Astrocyte (in vitro differentiated cells and primary cell): ENCODE data around the gene PYROXD2. TPM values are rescaled to one million over a fixed set of nuclear protein-coding genes. Genes with fewer than 3 reads are reported as not detected.

ENCODE experiments used
- DNase-seq: peaks from one replicate; pipeline ENCODE4 v3.0.0-alpha.2; 2010; ENCODE audit warnings: low read depth
- FAIRE-seq: peaks from 2 replicates; lab custom pipeline; 2011; peaks lifted over from hg19 to GRCh38; lab: Jason Lieb, UNC
- H2AFZ ChIP-seq: 2 replicates; pipeline ENCODE4 v1.6.0; 2012; ENCODE audit warnings: low read depth, low read length, inconsistent platforms
- H3K27ac ChIP-seq: 2 replicates; pipeline ENCODE4 v1.5.1; 2011; ENCODE audit warnings: low read depth, low read length, inconsistent platforms
- H3K27me3 ChIP-seq: 2 replicates; pipeline ENCODE4 v1.6.0; 2011; ENCODE audit warnings: low read length, inconsistent platforms; ENCODE audit not compliant: insufficient read depth
- H3K36me3 ChIP-seq: 2 replicates; pipeline ENCODE4 v1.5.1; 2011; ENCODE audit warnings: low read length, inconsistent platforms; ENCODE audit not compliant: insufficient read depth
- H3K4me1 ChIP-seq: 2 replicates; pipeline ENCODE4 v1.5.1; 2011; ENCODE audit warnings: low read length, inconsistent platforms; ENCODE audit not compliant: insufficient read depth
- H3K4me2 ChIP-seq: 2 replicates; pipeline ENCODE4 v1.6.0; 2012; ENCODE audit warnings: low read length, inconsistent platforms
- H3K4me3 ChIP-seq: 2 replicates; pipeline ENCODE4 v1.5.1; 2011; ENCODE audit warnings: low read depth, mild to moderate bottlenecking, low read length, inconsistent platforms; ENCODE audit not compliant: insufficient read depth
- H3K79me2 ChIP-seq: 2 replicates; pipeline ENCODE4 v1.6.0; 2012; ENCODE audit warnings: mild to moderate bottlenecking, low read length, inconsistent platforms; ENCODE audit not compliant: insufficient read depth
- H3K9ac ChIP-seq: 2 replicates; pipeline ENCODE4 v1.6.0; 2012; ENCODE audit warnings: mild to moderate bottlenecking, low read length, inconsistent platforms
- H3K9me3 ChIP-seq: 2 replicates; pipeline ENCODE4 v1.5.1; 2012; ENCODE audit warnings: low read depth, mild to moderate bottlenecking, low read length, inconsistent platforms; ENCODE audit not compliant: insufficient read depth
- H4K20me1 ChIP-seq: 2 replicates; pipeline ENCODE4 v1.6.0; 2012; ENCODE audit warnings: low read length, inconsistent platforms; ENCODE audit not compliant: insufficient read depth
- H3K27ac Mint-ChIP-seq: one replicate; pipeline ENCODE4 v1.8.0; 2021; ENCODE audit warnings: mild to moderate bottlenecking, mixed read lengths; ENCODE audit not compliant: unreplicated experiment
- H3K27me3 Mint-ChIP-seq: one replicate; pipeline ENCODE4 v1.8.0; 2021; ENCODE audit warnings: low read depth, mixed read lengths; ENCODE audit not compliant: unreplicated experiment
- H3K36me3 Mint-ChIP-seq: one replicate; pipeline ENCODE4 v1.8.0; 2021; ENCODE audit warnings: low read depth, mixed read lengths; ENCODE audit not compliant: unreplicated experiment
- H3K4me1 Mint-ChIP-seq: one replicate; pipeline ENCODE4 v1.8.0; 2021; ENCODE audit warnings: low read depth, mixed read lengths; ENCODE audit not compliant: unreplicated experiment
- H3K4me3 Mint-ChIP-seq: one replicate; pipeline ENCODE4 v1.8.0; 2021; ENCODE audit warnings: mild to moderate bottlenecking, moderate library complexity, mixed read lengths; ENCODE audit not compliant: unreplicated experiment
- H3K9me3 Mint-ChIP-seq: one replicate; pipeline ENCODE4 v1.8.0; 2021; ENCODE audit warnings: mild to moderate bottlenecking, mixed read lengths; ENCODE audit not compliant: unreplicated experiment
- CTCF ChIP-seq: IDR thresholded peaks from 2 replicates; pipeline ENCODE4 v1.5.1; 2011; ENCODE audit warnings: low read depth, mild to moderate bottlenecking, inconsistent platforms, low read length, moderate library complexity; ENCODE audit not compliant: insufficient read depth
- EZH2 ChIP-seq: IDR thresholded peaks from 2 replicates; pipeline ENCODE4 v1.6.1; 2012; ENCODE audit warnings: mild to moderate bottlenecking, low read length, inconsistent platforms; ENCODE audit not compliant: insufficient read depth
- total RNA-seq: library from RNA; stranded (reverse); gene quantifications from 2 replicates; pipeline ENCODE4 v1.2.1, GENCODE V29; 2021

PYROXD2 gene
- total RNA-seq, 1 donor from 2014 or later = 4.5 TPM

GRCh38 chr10:98463016-98463415 is 48.0 kb upstream of the PYROXD2 start:
- Histone ChIP-seq H3K27ac (no peak overlapping the region), H3K4me3 (no peak overlapping the region), H4K20me1 (no peaks in the 10 kb centered on the region), H2AFZ (no peak overlapping the region), H3K27me3 (no peaks in the 10 kb centered on the region), H3K79me2 (no peaks in the 10 kb centered on the region), H3K4me2 (no peak overlapping the region), H3K4me1 (peaks cover 23% of the 10 kb centered on the region), H3K9me3 (no peaks in the 10 kb centered on the region), H3K36me3 (no peaks in the 10 kb centered on the region), H3K9ac (no peak overlapping the region)
- peaks cover 18% of the 10 kb centered on the region for H3K4me1 Mint-ChIP-seq
- no peak for FAIRE-seq
- no peak for DNase-seq
- H3K36me3 Mint-ChIP-seq = no peaks in the 10 kb centered on the region
- no peak overlapping the region for H3K4me3 Mint-ChIP-seq
- no peaks in the 10 kb centered on the region for H3K9me3 Mint-ChIP-seq
- no peak overlapping the region for H3K27ac Mint-ChIP-seq
- no peak for TF ChIP-seq CTCF
- no peak for TF ChIP-seq EZH2
- H3K27me3 Mint-ChIP-seq = peaks cover 6% of the 10 kb centered on the region

GRCh38 chr10:98461500-98461842 is 46.5 kb upstream of the PYROXD2 start:
- no peak for DNase-seq
- Mint-ChIP-seq H3K36me3 (no peaks in the 10 kb centered on the region), H3K27me3 (peaks cover 9% of the 10 kb centered on the region), H3K4me3 (no peak overlapping the region), H3K9me3 (no peaks in the 10 kb centered on the region), H3K27ac (peak overlapping the region; percentile 88), H3K4me1 (peaks cover 16% of the 10 kb centered on the region)
- no peaks in the 10 kb centered on the region for H3K36me3 ChIP-seq
- TF ChIP-seq CTCF (no peak), EZH2 (no peak)
- no peak for FAIRE-seq
- peak overlapping the region; percentile 84 for H3K27ac ChIP-seq
- H3K79me2 ChIP-seq = no peaks in the 10 kb centered on the region
- H4K20me1 ChIP-seq = no peaks in the 10 kb centered on the region
- no peaks in the 10 kb centered on the region for H3K27me3 ChIP-seq
- H3K4me2 ChIP-seq = peak overlapping the region; percentile 59
- H2AFZ ChIP-seq = peak overlapping the region; percentile 47
- no peaks in the 10 kb centered on the region for H3K9me3 ChIP-seq
- H3K4me1 ChIP-seq = peaks cover 18% of the 10 kb centered on the region
- H3K4me3 ChIP-seq = peak overlapping the region; percentile 4
- peak overlapping the region; percentile 34 for H3K9ac ChIP-seq

GRCh38 chr10:98460837-98461499 is 46.0 kb upstream of the PYROXD2 start:
- Mint-ChIP-seq H3K36me3 (no peaks in the 10 kb centered on the region), H3K27me3 (peaks cover 7% of the 10 kb centered on the region), H3K4me3 (no peak overlapping the region), H3K9me3 (no peaks in the 10 kb centered on the region), H3K4me1 (peaks cover 16% of the 10 kb centered on the region), H3K27ac (peak overlapping the region; percentile 88)
- TF ChIP-seq CTCF = no peak
- Histone ChIP-seq H3K4me1 (peaks cover 18% of the 10 kb centered on the region), H3K36me3 (no peaks in the 10 kb centered on the region), H4K20me1 (no peaks in the 10 kb centered on the region), H3K9me3 (no peaks in the 10 kb centered on the region), H3K79me2 (no peaks in the 10 kb centered on the region), H3K27ac (peak overlapping the region; percentile 84), H3K4me3 (peak overlapping the region; percentile 4), H3K9ac (peak overlapping the region; percentile 34), H3K27me3 (no peaks in the 10 kb centered on the region), H2AFZ (peak overlapping the region; percentile 47), H3K4me2 (peak overlapping the region; percentile 59)
- DNase-seq (peak; percentile 93), FAIRE-seq (peak; percentile 98)
